H54 (cell line): ENCODE data around the gene PPP1R14C.

Experiments
- DNase-seq: peaks from one replicate; pipeline ENCODE4 v3.0.0; 2011; ENCODE audit warnings: low spot score, mixed read lengths; ENCODE audit not compliant: insufficient read length
- FAIRE-seq: peaks from 3 replicates; lab custom pipeline; 2011; peaks lifted over from hg19 to GRCh38; lab: Jason Lieb, UNC
- POLR2A ChIP-seq: IDR thresholded peaks from 2 replicates; pipeline ENCODE4 v1.6.1; 2011; ENCODE audit warnings: low read depth, mild to moderate bottlenecking, low read length

PPP1R14C gene

GRCh38 chr6:150142670-150143515 is at the start of gene PPP1R14C:
TSS of gene PPP1R14C (plus strand) at chr6:150143044. CDS start at chr6:150143193, 149 bp downstream.
- DNase-seq, result peak; percentile 19
- FAIRE-seq, result no peak
- no peak for TF ChIP-seq POLR2A

DNA sequence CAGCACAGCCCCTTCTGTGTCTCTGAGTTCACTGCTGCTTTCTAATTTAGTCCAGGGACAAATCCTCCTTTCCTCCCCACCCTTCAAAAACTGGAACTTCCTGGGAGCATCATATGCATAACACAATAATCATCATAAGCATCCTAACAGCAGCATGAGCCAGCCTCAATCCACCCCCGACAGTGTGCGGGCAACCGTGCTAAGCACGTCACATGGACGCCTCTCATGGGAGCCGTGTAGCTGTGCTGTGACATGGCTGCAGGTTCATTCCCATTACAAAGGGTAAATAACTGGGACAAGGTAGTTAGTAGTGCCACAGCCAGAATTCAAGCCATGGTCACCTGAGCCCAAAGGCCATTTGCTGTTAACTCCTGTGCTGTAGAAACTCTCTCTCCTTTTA is 49.4 kb upstream of the PPP1R14C start:
- DNase-seq (no peak), FAIRE-seq (no peak)
- no peak for TF ChIP-seq POLR2A

DNA sequence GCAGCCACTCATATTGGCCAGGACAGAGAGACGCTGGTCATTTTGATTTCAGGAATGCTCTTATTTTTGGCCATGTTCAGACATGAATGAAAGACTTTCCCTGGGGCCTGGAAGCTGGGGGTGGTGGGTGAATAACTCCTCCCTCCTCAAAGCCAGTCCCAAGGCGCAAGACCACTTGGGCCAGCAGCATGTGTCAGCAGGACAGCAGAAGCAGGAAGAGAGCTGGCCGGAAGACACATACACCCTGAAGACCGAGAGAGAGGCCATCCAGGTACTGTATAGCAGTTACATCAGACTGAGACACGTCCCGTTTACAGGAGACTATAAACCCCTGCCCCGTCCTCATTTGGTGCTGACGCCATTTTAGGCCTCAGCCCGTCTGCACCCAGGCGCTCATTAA is 44.7 kb upstream of the PPP1R14C start:
- TF ChIP-seq POLR2A, result no peak
- DNase-seq (no peak), FAIRE-seq (no peak)

DNA sequence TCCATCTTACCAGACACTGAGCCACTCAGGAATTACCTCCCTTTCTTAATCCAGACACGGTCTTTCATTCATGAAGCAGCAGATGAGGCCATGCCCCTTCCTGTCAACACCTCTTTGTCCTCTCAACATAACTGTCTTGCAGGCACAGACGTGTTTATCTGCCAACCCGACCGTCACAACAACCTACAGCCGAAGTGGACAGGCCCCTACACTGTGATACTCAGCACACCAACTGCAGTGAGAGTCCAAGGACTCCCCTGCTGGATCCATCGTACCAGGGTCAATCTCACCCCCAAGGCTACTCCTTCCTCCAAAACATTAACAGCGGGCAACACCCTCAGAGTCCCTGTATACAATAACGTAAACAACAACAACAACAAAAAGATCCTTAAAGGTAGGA is 43.3 kb upstream of the PPP1R14C start:
- no peak for DNase-seq
- no peak for TF ChIP-seq POLR2A
- FAIRE-seq, result no peak

- no peak for TF ChIP-seq POLR2A
- no peak for FAIRE-seq
- no peak for DNase-seq
Observed at GRCh38 chr6:150099953-150100352, 42.9 kb upstream of the PPP1R14C start.

GRCh38 chr6:150100745-150101144 is 42.1 kb upstream of the PPP1R14C start:
- TF ChIP-seq POLR2A, result no peak
- no peak for DNase-seq
- FAIRE-seq, result no peak

- no peak for FAIRE-seq
- TF ChIP-seq POLR2A, result no peak
- no peak for DNase-seq
Observed at GRCh38 chr6:150102750-150103270, 40.0 kb upstream of the PPP1R14C start.

DNA sequence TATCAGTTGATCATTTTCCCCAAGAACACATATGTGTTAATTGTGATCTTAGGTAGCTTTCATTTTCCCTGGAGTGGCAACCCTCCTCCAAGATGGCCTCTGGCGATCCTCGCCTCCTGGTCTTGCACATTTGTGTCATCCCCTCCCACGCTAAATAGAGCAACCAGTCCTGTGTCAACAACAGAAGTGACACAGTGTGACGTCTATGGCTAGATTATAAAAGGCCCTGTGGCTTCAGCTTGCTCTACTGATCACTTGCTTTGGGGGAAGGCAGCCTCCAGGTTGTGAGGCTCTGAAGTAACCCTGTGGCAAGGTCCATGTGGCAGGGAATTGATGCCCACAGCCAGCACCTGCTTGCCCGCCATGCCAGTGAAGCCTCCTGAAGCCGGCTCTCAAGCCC is 30.6 kb upstream of the PPP1R14C start:
- no peak for FAIRE-seq
- TF ChIP-seq POLR2A, result no peak

DNA sequence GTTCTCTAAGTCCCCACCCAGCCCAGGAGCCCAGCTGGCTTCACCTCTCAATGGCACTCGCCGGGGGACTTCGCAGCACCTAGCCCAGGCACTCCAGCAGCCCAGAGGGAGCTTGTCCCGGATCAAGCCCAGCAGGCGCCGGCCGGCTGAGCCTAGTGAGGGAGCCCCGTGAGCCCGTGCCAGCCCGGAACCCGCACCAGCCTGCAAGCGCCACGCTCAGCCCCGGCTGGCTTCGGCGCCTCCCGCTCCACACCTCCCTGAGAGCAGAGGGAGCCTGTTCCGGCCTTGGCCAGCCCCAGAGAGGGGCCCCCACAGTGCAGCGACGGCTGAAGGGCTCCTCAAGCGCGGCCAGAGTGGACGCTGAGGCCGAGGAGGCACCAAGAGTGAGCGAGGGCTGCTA is 27.1 kb upstream of the PPP1R14C start:
- no peak for TF ChIP-seq POLR2A
- DNase-seq (no peak), FAIRE-seq (no peak)

More for the DNA sequence above, 30.6 kb upstream of the PPP1R14C start:
- DNase-seq, result no peak

- FAIRE-seq, result no peak
Observed at GRCh38 chr6:150116200-150116800, 26.5 kb upstream of the PPP1R14C start.

GRCh38 chr6:150118203-150118602 is 24.6 kb upstream of the PPP1R14C start:
- no peak for FAIRE-seq
- DNase-seq, result no peak
- no peak for TF ChIP-seq POLR2A

More at GRCh38 chr6:150116200-150116800, 26.5 kb upstream of the PPP1R14C start:
- TF ChIP-seq POLR2A, result no peak
- no peak for DNase-seq

DNA sequence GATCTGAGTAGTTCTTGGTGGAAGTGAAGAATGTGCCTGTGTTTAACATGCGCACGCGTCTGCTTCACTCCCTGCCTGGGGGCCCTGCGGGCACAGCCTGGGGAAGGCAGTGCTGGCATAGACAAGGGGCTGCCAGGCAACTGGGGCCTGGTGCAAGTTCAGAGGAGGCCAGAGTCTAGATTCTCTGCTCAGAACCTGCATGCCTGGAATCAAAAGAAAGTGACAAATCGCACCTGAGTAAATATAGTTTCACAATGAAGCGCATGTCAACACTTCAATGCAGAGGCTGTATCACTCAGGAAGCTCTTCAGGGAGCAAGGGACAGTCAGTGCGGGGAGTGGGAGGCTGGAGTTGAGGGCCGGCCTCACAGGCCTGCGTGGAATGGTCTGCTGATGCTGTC is 24.2 kb upstream of the PPP1R14C start:
- no peak for FAIRE-seq
- no peak for TF ChIP-seq POLR2A
- no peak for DNase-seq

- DNase-seq, result no peak
- FAIRE-seq, result no peak
Observed at GRCh38 chr6:150119173-150119572, 23.7 kb upstream of the PPP1R14C start.

DNA sequence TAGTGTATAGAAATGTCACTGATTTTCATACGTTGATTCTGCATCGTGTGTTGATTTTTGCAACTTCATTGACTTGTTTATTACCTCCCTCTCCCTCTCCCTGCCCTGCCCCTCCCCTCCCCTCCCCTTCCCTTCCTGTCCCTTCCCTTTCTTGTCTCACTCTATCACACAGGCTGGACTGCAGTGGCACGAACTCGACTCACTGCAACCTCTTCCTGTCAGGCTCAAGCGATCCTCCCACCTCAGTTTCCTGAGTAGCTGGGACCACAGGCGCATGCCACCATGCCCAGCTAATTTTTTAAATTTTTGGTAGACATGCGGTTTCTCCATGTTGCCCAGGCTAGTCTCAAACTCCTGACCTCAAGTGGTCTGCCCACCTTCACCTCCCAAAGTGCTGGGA is 19.2 kb upstream of the PPP1R14C start:
- no peak for TF ChIP-seq POLR2A
- FAIRE-seq (no peak), DNase-seq (no peak)

More at GRCh38 chr6:150119173-150119572, 23.7 kb upstream of the PPP1R14C start:
- no peak for TF ChIP-seq POLR2A
